Lower leg skin (tissue), 4 donors: ENCODE results near the gene XYLT1. TPM values are rescaled to one million over a fixed set of nuclear protein-coding genes. Genes with fewer than 3 reads are reported as not detected.
A peak's percentile ranks its signal among the peaks of the same experiment; 100 is the strongest.

ENCODE experiments used
- DNase-seq, 2 donors: peaks; one replicate each; pipeline ENCODE4 v3.0.0-alpha.2; 2019; ENCODE audit warnings: low spot score in 2 of 2
- H3K4me3 ChIP-seq: fragments of 200-600 bp; sonication (generic); 2 replicates; pipeline ENCODE4 v1.5.1; 2017; ENCODE audit warnings: mild to moderate bottlenecking, low read depth; ENCODE audit not compliant: poor library complexity, severe bottlenecking
- CTCF ChIP-seq, 3 donors: fragments of 450-650 bp; IDR thresholded peaks; one replicate each; pipeline ENCODE4 v1.5.1; 2016; ENCODE audit warnings: antibody characterized with exemption in 3 of 3, mild to moderate bottlenecking in 3 of 3, moderate library complexity in 2 of 3
- POLR2A ChIP-seq, 2 donors: fragments of 450-650 bp; IDR thresholded peaks; one replicate each; pipeline ENCODE4 v1.6.1; 2016 to 2017; ENCODE audit warnings: antibody characterized with exemption in 2 of 2, mild to moderate bottlenecking in 1 of 2, moderate library complexity in 1 of 2
- WGBS, 2 donors: methylation state at CpG; one replicate each; pipeline ENCODE4 v1.1.5; 2018; 5-methylcytosine and 5-hydroxymethylcytosine counted together
- intact Hi-C: fragments of 100-400 bp; cut with DNase I; formaldehyde crosslinking; loops from one replicate; pipeline ENCODE4 v1.15.0; 2023; ENCODE audit warnings: low total_unique reads
- total RNA-seq, 4 donors: library from RNA; depleted of rRNA; stranded (reverse); fragments of >200 nt; gene quantifications; one replicate each; pipeline ENCODE4 v1.1.0, GENCODE V29; 2016

The XYLT1 gene
- total RNA-seq, 4 donors from 2014 or later, result 17.2 to 20.3 (median 19.7) TPM

DNA sequence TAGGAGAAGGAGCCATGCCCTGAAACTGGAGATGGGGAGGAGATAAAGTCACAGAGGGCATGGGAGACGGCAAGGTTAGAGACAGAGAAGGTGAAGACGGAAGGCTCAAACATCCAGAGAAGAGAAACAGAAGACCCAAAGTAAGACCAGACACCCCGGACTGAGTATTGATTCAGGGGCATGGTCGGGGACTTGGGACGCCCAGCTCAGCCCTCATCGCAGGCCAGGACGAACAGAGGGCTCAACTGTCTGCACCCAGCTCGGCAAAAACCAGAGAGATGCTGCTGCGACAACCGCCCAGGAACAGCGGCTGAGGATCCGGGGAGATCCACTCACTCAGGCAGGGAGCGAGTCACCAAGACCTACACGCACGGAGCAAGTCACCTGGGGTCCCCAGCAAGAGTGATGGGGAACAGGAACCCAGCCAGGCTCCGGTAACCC is 999 bp downstream of the XYLT1 start:
- intact Hi-C loops, result loop anchor here (10.0 kb wide), 3 partner anchors 105 to 245 kb away; no protein-coding TSS in a partner anchor
- no peak for TF ChIP-seq CTCF (IDR thresholded peaks at IDR 0.05)
- 1 to 2% methylated on average over 15 to 16 of the region's 16 CpGs for WGBS, 2 donors
- peak in 1 of 2 donors; percentile 85 for DNase-seq
- H3K4me3 ChIP-seq, result peak overlapping the region; percentile 40

DNA sequence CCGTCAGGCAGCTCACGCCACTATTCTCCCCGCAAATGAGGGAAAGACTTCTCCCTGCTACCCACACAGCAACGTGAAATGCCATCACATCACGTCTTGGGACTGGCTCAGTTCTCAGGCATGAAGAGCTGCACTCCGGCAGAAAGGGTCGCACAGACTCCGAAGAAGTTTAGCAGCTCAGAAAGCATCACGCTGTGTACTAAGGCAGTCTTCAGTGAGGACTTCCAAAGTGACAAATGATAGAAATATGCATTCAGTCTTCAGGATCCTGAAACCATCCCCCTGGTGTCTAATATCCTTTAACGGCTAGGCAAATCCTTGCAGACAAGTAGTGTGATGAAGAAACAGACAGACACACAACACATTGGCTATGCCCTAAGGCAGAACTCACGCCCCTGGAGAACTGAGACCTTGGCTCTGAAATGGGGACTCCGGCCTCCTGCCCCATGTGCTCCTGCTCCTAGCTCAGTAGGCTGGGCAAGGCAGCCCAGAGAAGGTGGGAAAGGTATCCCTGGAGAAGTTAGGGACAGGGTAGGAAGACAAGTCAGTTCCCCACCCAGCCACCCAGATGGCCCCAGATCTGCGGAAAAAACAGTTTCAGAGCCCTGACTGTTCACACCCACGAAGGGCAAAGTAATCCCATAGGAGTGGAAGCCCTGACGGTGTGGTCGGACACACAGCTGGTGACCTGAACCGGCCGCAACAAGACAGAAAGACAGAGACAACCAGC is 1.6 kb downstream of the XYLT1 start:
- H3K4me3 ChIP-seq, result peak overlapping the region; percentile 40
- TF ChIP-seq POLR2A (IDR thresholded peaks at IDR 0.05) (no peak), CTCF (IDR thresholded peaks at IDR 0.05) (no peak)
- intact Hi-C loops, result loop anchor here (10.0 kb wide), 1 partner anchor 174 kb away; no protein-coding TSS in a partner anchor
- peak in 1 of 2 donors; percentile 87 for DNase-seq
- 21 to 28% methylated on average over 18 of the region's 18 CpGs for WGBS, 2 donors

- intact Hi-C loops, result loop anchor here (10.0 kb wide), 1 partner anchor 174 kb away; no protein-coding TSS in a partner anchor
- TF ChIP-seq POLR2A (IDR thresholded peaks at IDR 0.05) (no peak), CTCF (IDR thresholded peaks at IDR 0.05) (no peak)
- 46 to 56% methylated on average over 7 of the region's 7 CpGs for WGBS, 2 donors
- DNase-seq, result peak in 1 of 2 donors; percentile 78
- no peak overlapping the region for H3K4me3 ChIP-seq
These were observed 2.1 kb downstream of the XYLT1 start for GRCh38 chr16:17468611-17469010.

DNA sequence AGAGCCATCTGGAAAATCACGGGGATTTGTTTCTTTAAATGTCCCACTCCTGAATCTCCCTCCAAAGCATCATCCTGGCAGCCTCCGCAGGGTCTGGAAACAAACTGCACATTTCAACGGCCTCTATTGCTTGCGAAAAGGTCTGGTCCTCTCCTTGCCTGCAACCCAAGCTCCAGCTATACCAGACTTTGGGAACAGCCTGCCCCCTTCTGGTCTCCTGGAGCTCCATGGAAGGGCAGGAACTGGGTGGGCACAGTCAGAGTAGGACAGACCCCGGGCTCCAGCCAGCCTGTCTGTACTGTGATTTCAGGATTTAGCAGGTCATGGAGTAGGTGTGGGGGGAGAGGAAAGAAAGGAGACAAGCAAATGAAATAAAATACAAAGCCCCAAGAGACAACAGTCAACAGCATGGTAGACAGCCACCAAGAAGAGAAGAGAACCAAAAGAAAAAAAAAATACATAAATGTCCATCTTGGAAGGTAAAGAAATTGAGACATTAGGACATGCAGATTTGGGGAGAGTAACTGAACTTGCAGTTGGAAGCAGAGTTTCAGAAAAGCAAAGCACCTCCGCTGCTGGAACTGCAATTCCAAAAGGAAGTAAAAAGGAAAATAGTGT is 2.7 kb downstream of the XYLT1 start:
- no peak overlapping the region for H3K4me3 ChIP-seq
- peak; percentile 68 to 90 for DNase-seq
- intact Hi-C loops, result loop anchor here (10.0 kb wide), 1 partner anchor 173 kb away; no protein-coding TSS in a partner anchor
- no peak for TF ChIP-seq POLR2A (IDR thresholded peaks at IDR 0.05)
- TF ChIP-seq CTCF (IDR thresholded peaks at IDR 0.05), result no peak
- 31 to 47% methylated on average over 6 of the region's 6 CpGs for WGBS, 2 donors

DNA sequence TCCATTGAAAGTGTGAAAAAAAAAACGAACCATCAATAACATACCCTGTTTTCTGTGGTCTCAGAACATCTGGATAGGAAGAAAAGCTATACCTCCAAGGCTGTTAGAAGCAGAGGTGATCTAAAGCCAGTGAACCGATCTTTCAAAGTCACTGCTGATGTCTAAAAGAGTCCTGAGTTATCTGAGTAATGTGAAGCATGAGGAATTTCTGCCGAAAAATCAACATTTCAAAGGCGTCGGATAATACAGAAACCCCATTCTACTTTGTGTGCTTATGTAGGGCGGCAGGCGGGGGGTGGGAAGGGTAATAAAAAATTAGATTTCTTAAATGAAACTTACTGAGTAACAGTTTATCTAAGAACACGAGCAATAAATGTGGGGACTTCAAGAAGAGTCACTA is 3.9 kb downstream of the XYLT1 start:
- TF ChIP-seq POLR2A (IDR thresholded peaks at IDR 0.05) (no peak), CTCF (IDR thresholded peaks at IDR 0.05) (no peak)
- intact Hi-C loops, result loop anchor here (10.0 kb wide), 1 partner anchor 172 kb away; no protein-coding TSS in a partner anchor
- WGBS, 2 donors, result 89 to 92% methylated on average over 8 of the region's 8 CpGs
- DNase-seq, result peak in 1 of 2 donors; percentile 42
- no peak overlapping the region for H3K4me3 ChIP-seq
